Activated CD8-positive, alpha-beta T cell treated with anti-CD3 and anti-CD28 coated beads for 36 hours (primary cell): ENCODE data around the gene UNC80. TPM values are rescaled to one million over a fixed set of nuclear protein-coding genes. Genes with fewer than 3 reads are reported as not detected.

Source experiments
- ATAC-seq: fragments of 200-7000 bp; cut with Tn5 transposase; one replicate; pipeline ENCODE4 v1.10.0; 2021; ENCODE audit warnings: mild to moderate bottlenecking, moderate library complexity
- CTCF ChIA-PET: fragments of 350-600 bp; sonication (Branson Sonifier 250); formaldehyde crosslinking; loops from one replicate; lab custom pipeline; 2021; ENCODE audit warnings: antibody characterized with exemption; lab: Charles Lee
- POLR2A ChIA-PET: fragments of 350-600 bp; sonication (Branson Sonifier 250); formaldehyde crosslinking; loops from one replicate; lab custom pipeline; 2021; ENCODE audit warnings: antibody characterized with exemption; lab: Charles Lee
- DNase-seq: peaks from one replicate; pipeline ENCODE4 v3.0.0-alpha.2; 2020
- H3K27ac Mint-ChIP-seq: one replicate; pipeline ENCODE4 v1.8.0; 2021; ENCODE audit warnings: mild to moderate bottlenecking, mixed read lengths
- H3K27me3 Mint-ChIP-seq: one replicate; pipeline ENCODE4 v1.8.0; 2021; ENCODE audit warnings: mixed read lengths
- H3K36me3 Mint-ChIP-seq: one replicate; pipeline ENCODE4 v1.8.0; 2021; ENCODE audit warnings: low read depth, mixed read lengths
- H3K4me1 Mint-ChIP-seq: one replicate; pipeline ENCODE4 v1.8.0; 2021; ENCODE audit warnings: low read depth, mixed read lengths
- H3K4me3 Mint-ChIP-seq: one replicate; pipeline ENCODE4 v1.8.0; 2021; ENCODE audit warnings: mild to moderate bottlenecking, moderate library complexity, mixed read lengths
- H3K9me3 Mint-ChIP-seq: one replicate; pipeline ENCODE4 v1.8.0; 2021; ENCODE audit warnings: mixed read lengths
- CTCF ChIP-seq: fragments of 200-600 bp; IDR thresholded peaks from one replicate; pipeline ENCODE4 v1.8.0; 2022; ENCODE audit warnings: antibody characterized with exemption, mild to moderate bottlenecking
- intact Hi-C: fragments of 100-400 bp; cut with micrococcal nuclease; formaldehyde crosslinking; loops from one replicate; pipeline ENCODE4 v1.10.0; 2022
- total RNA-seq, 2 experiments: library from RNA; stranded (reverse); gene quantifications; one replicate each; pipeline ENCODE4 v1.2.3, GENCODE V29; 2021

UNC80 gene
- total RNA-seq, 2 experiments from 2014 or later: not detected

GRCh38 chr2:209998596-209998995 lies 227.0 kb downstream of the UNC80 start:
- Mint-ChIP-seq H3K36me3 (peaks cover 3% of the 10 kb centered on the region), H3K4me3 (no peak overlapping the region), H3K27ac (no peak overlapping the region), H3K27me3 (peaks cover 1% of the 10 kb centered on the region), H3K9me3 (peaks cover 3% of the 10 kb centered on the region), H3K4me1 (peaks cover 13% of the 10 kb centered on the region)
- TF ChIP-seq CTCF: no peak
- intact Hi-C loops: no loop called here
- DNase-seq (no peak), ATAC-seq (no peak)
- CTCF ChIA-PET: interaction anchor here (1.0 kb wide), 1 partner anchor 37 kb away, joined by 3 read pairs; no protein-coding TSS in a partner anchor
- POLR2A ChIA-PET: no interaction called here

- Mint-ChIP-seq H3K9me3 (peaks cover 3% of the 10 kb centered on the region), H3K4me1 (peaks cover 32% of the 10 kb centered on the region), H3K27ac (no peak overlapping the region), H3K27me3 (no peaks in the 10 kb centered on the region), H3K36me3 (peaks cover 15% of the 10 kb centered on the region), H3K4me3 (no peak overlapping the region)
- no peak for ATAC-seq
- intact Hi-C loops: loop anchor here (5.0 kb wide), 1 partner anchor 172 kb away; the partner anchor contains the start of gene KANSL1L
- POLR2A ChIA-PET: no interaction called here
- TF ChIP-seq CTCF: no peak
- CTCF ChIA-PET: interaction anchor here (0.7 to 1.3 kb wide), 3 partner anchors 15 to 163 kb away, joined by 3 read pairs; no protein-coding TSS in a partner anchor
- DNase-seq: no peak
Measured at GRCh38 chr2:210000464-210001324, 229.1 kb downstream of the UNC80 start.

- intact Hi-C loops: loop anchor here (5.0 kb wide), 1 partner anchor 170 kb away; the partner anchor contains the start of gene KANSL1L
- Mint-ChIP-seq H3K27ac (peak within 1 kb of the TSS; percentile 88), H3K4me1 (peaks cover 48% of the 10 kb centered on the region), H3K4me3 (peak within 1 kb of the TSS; percentile 98), H3K36me3 (peaks cover 16% of the 10 kb centered on the region), H3K9me3 (peaks cover 3% of the 10 kb centered on the region), H3K27me3 (no peaks in the 10 kb centered on the region)
- DNase-seq (peak; percentile 98), ATAC-seq (peak; percentile 100)
- ChIA-PET CTCF (interaction anchor here (1.1 kb wide), 1 partner anchor 197 kb away, joined by 3 read pairs; no protein-coding TSS in a partner anchor), POLR2A (interaction anchor here (0.7 kb wide), 1 partner anchor 9 kb away, joined by 3 read pairs; no protein-coding TSS in a partner anchor)
- TF ChIP-seq CTCF: no peak
Measured at GRCh38 chr2:210002158-210003157, 230.8 kb downstream of the UNC80 start, which contains the start of gene RPE. Gene RPE, plus strand, starts transcription at chr2:210002638. Its CDS starts 24 bp downstream, at chr2:210002662.

GRCh38 chr2:210003359-210003758 lies 231.7 kb downstream of the UNC80 start:
- DNase-seq (no peak), ATAC-seq (no peak)
- ChIA-PET CTCF (no interaction called here), POLR2A (no interaction called here)
- Mint-ChIP-seq H3K4me3 (peak overlapping the region; percentile 98), H3K36me3 (peaks cover 23% of the 10 kb centered on the region), H3K9me3 (peaks cover 3% of the 10 kb centered on the region), H3K27ac (peak overlapping the region; percentile 88), H3K27me3 (no peaks in the 10 kb centered on the region), H3K4me1 (peaks cover 55% of the 10 kb centered on the region)
- no peak for TF ChIP-seq CTCF
- intact Hi-C loops: loop anchor here (5.0 kb wide), 1 partner anchor 169 kb away; the partner anchor contains the start of gene KANSL1L
